Right forelimb (tissue), 1 donor: Measurements from ENCODE around the gene CLTB.
A peak's percentile ranks its signal among the peaks of the same experiment; 100 is the strongest.

Source experiments
- DNase-seq: peaks from one replicate; pipeline ENCODE4 v3.0.0-alpha.2; 2018

CLTB gene

GRCh38 chr5:176379881-176380280 lies 36.5 kb downstream of the CLTB start:
- no peak for DNase-seq

DNA sequence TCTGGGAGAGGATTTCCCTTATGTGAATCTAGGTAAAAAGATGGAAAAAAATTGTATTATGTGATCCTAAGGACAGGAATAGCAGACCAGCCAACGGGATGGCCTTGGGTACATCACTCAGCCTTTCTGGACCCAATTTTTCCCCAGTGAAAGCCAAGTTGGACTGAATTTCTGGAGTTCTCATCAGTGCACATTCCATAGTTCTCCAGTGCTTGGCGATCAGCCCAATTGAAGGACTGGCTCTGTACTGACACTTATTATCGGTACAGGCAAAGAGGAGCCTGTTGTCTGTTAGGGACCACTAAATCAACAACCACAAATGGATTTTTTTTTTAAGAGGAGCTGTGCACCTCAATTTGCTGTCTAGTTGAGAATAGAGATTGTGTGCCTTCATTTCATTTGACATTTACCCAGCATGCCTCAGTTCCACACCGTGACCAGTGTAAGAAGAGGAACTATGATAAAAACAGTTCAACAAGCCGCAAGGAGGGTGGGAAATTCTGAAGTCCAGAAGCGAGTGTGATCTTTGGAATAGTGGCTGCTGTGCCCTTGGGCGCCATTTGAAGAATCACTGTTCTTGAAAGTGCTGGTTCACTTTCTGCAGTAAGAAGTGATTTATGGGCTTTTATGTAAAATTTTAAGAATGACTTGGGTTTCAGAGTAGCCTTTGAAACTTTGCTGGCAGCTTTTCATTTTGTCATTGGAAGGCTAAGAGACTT lies 43.1 kb downstream of the CLTB start:
- DNase-seq, result no peak

GRCh38 chr5:176371621-176372539 lies 44.5 kb downstream of the CLTB start:
- DNase-seq, result no peak

GRCh38 chr5:176369934-176370711 lies 46.2 kb downstream of the CLTB start:
- DNase-seq, result no peak

DNA sequence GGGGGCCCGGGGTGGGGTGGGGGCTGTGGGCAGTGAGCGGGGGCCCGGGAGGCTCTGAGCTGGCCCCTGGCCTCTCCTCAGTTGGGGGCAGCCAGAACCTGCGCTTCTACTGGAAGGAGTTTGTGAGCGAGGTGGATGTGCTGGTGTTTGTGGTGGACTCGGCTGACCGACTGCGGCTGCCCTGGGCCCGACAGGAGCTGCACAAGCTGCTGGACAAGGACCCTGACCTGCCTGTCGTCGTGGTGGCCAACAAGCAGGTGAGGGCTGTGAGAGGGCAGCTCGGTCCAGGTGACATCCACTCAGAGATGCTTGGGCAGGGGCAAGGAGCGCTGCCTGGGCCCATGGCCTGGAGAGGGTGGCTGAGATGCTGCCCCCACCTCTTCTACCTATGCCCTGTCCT lies 47.6 kb downstream of the CLTB start:
- DNase-seq, result peak; percentile 4

GRCh38 chr5:176366232-176366894 lies 50.0 kb downstream of the CLTB start:
- peak; percentile 32 for DNase-seq

DNA sequence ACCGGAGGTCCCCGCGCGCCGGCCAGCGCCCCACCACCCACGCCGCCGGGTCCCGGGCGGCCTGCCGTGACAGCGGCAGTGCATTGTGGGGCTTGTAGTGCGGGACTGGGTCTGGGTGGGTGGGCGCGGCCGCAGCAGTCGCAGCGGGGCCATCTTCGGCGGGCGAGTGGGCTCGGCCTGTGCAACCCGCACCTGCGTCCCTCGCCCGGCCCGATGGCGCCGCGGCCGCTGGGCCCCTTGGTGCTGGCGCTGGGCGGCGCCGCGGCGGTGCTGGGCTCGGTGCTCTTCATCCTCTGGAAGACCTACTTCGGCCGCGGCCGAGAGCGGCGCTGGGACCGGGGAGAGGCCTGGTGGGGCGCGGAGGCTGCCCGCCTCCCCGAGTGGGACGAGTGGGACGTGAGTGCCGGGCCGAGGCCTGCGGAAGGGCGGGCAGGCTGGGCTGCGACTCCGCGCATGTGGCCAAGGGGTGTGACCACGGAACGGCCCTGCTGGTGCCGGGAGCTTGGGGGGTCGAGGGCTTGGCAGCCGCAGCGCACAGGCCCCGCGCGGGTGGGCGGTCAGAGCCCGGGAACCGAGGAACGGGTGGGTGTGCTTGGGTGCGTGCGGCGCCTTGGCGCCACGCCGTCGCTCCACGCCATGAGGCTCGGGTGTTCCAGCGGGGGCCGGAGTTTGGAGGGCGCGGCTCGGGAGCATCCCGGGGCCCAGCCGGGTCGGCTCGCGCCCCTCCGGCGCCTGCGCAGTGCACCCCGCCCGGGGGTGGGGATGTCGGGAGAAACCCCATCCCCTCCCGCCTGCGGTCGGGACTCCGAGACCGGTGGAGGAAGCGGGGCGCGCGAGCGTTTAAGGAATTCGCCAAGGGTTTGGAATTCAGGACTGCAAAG lies 50.7 kb downstream of the CLTB start, which contains the start of gene ARL10:
ARL10 (plus strand) TSS at position 137 of the 881 bp plus-strand sequence; CDS start at position 214, 77 bp downstream.
- DNase-seq, result peak; percentile 75

DNA sequence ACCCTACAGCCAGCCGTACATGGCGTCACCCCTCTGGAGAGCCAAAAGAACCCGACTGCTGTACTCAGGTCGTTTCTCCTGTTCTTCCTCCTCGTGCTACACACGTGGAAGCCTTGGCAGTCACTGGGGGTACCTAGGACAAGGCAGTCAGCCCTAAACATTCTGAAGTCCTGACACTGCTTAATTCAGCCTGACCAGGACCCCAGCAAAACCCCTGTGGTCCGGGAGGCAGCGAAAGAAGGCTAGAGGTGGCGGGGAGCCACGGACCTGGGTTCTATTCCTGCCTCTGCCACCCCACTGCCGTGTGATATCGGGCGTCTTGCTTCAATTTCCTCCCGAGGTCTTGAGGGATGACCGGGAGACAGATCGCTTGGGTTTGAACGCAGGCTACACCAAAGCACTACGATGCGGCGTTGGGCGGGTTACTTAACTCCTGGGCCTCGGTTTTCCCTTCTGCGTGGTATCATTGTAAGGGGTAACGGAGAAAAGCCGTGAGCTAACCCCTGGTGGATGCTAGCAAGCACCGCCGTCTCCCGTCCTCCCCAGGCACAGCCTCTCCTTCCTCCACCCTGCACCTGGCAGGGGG lies 51.5 kb downstream of the CLTB start:
- DNase-seq, result no peak

DNA sequence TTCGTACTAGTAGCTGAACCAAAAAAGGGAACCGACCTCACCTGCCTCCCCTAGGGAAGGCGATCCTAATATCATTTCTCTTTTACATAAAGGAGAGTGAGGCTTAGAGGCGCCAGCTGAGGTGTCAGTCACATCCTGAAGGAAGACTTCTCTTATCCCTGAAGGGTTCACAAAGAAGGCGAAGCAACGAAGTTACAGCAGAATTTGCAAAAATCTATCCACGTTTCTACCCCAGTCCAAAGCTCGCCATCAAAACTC lies 54.2 kb downstream of the CLTB start:
- no peak for DNase-seq

- DNase-seq, result peak; percentile 94
Observed at GRCh38 chr5:176361437-176362232, 54.7 kb downstream of the CLTB start, which contains the start of gene KIAA1191. Gene KIAA1191, minus strand, starts transcription at chr5:176361764. Its CDS starts 2,256 bp downstream, at chr5:176359508.

DNA sequence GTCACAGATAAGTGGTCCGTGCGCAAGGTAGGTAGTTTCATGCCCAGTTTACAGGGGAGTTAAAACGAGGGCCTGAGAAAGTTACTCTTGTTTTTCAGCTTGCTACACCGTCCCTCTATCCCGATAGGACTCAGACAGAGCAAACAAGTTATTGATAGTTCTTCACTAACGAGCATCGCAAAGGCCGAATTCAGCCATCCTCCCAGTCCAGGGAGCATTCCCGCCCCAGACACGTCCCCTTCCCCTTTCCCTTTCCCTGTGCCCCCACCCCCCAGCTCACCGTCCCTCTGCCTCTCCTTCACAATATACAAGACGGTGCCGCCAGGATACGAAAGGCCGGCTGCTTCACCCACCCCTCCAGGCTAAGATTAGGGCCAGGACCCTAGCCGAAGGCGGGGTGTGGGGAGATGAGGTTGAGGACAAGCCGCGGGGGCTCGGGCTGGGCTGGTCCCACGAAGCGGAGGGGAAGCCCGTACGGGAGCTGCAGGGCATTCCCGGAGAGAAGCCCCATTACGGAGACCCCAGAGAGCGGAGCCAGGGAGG lies 55.4 kb downstream of the CLTB start:
- DNase-seq, result no peak

GRCh38 chr5:176359658-176360057 lies 56.7 kb downstream of the CLTB start:
- no peak for DNase-seq

GRCh38 chr5:176356179-176356566 lies 60.2 kb downstream of the CLTB start:
- DNase-seq, result no peak

GRCh38 chr5:176355400-176356178 lies 60.8 kb downstream of the CLTB start:
- no peak for DNase-seq

GRCh38 chr5:176353533-176353932 lies 62.8 kb downstream of the CLTB start:
- no peak for DNase-seq

- DNase-seq, result no peak
Observed at GRCh38 chr5:176352116-176352878, 64.0 kb downstream of the CLTB start.

GRCh38 chr5:176350416-176350815 lies 65.9 kb downstream of the CLTB start:
- no peak for DNase-seq

DNA sequence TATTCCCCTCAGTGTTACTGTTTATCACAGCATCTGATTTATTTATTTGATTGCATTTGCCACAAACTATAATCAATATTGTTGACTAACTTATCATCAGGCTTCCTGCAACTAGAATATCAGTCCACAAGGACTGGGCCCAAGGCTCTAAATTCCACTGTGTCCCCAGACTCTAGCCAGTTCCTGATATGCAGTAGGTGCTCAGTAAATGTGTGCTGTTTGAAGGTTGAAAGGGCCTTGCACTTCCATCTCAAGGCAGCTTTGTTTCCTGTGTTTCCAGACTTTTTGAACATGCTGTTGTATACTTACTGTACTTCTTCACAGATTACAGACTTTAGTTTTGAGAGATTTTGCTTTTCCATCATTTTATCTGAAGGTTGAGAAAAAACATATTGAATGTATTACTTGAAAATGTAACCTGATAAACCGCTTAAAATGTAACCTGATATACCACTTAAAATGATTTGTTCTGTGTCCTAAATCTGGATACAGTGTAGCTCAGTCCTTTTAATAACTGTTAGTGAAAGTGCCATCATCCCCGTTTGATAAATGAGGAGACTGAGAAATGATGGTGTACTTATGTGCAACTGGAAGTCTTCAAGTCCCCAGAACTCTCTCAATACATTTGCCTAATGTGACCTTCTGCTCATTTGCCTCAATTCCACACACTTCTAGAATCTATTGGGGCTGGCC lies 73.4 kb downstream of the CLTB start:
- DNase-seq, result no peak
